Activated T-cell treated with anti-CD3 and anti-CD28 coated beads for 24 hours (primary cell): ENCODE measurements around the gene KCNK1.

Experiments
- DNase-seq: peaks from one replicate; pipeline ENCODE4 v3.0.0-alpha.2; 2020; ENCODE audit warnings: low read depth

KCNK1 gene

DNA sequence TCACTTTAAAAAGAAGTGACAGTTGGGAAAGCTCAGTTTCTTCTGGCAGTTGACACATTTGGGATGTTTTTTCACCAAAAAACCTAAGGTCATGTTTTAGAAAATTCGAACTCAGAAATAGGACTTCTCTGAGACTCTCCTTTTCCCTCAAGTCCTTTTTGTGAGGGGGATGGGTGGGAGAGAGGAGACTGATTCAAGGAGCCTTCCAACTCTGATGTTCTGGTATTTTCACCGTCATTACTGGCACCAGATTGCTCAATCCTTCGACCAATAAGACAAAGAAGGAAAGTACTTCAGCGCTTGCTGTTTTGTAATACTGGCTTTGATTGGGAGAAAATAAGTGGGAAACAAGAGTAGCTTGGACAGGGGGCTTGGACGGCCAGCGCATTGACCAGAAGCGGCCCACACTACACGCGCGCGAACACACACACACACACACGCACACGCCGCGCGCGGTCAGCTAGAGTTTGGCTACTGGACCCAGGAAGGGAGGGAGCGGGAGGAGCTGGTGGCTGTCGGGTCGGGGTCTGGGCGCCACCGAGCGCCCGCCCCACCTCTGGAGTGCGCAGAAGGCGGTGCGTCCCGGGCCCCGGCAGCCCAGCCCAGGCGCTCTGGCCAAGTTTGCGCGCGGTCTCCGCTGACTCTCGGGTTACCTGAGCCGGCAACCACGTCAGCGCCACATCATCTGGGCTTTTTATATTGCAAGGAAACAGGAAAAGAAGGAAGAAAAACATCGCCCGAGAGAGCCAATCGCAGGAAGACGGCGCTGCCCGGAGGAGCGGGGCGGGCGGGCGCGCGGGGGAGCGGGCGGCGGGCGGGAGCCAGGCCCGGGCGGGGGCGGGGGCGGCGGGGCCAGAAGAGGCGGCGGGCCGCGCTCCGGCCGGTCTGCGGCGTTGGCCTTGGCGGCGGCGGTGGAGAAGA lies at the start of gene KCNK1:
Gene KCNK1 (plus strand): TSS at position 855 of the 921 bp plus-strand sequence. CDS start 66 bp downstream, at position 921.
- no peak for DNase-seq

DNA sequence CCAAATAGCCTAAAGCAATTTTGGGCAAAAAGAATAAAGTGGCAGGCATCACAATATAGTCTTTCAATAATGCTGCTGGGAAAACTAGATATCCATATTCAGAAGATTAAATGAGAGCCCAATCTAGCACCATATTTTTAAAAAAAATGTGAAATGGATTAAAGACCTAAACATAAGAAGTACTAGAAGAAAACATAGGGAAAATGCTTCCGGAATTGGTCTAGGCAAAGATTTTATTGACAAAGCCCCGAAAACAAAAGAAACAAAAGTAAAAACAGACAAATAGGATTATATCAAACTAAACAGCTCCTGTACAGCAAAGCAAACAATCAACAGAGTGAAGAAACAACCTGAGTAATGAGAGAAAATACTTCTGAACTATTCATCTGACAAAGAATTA lies 48.6 kb upstream of the KCNK1 start:
- DNase-seq: no peak

DNA sequence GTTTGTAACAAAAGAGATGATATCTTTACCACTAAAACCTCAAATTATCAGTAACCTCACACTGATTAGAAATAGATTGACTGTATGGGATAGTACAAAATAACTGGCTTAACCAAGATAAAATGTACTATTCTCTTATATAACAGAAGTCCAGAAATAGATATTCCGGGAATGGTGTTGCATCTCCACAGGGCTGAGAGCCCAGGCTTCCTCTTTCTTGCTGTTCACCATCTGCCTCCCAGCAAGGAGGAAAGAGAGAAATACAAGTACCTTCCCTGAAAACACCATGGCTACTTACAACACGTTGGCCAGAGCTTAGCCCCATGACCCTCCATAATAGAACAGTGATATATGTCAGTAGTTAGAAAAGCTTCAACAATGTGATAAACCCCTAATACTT lies 47.0 kb upstream of the KCNK1 start:
- no peak for DNase-seq

DNA sequence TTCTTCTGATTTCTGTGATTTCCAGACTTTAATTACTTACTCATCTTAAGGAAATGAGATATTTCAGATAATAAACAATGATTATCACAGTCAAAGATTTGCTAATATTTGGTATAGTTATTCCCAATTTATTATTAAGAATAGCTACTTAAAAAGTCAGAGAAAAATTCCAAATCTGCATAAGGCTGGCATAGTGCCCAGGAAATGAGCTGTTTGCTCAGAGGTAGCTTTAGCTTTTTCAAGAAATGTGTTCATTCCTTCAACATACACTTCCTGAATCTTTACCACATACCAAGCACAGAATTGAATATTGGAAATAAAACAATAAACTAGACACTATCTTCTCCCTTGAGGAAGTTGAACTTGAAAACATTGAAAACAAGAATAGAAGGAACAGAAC lies 44.3 kb upstream of the KCNK1 start:
- no peak for DNase-seq

DNA sequence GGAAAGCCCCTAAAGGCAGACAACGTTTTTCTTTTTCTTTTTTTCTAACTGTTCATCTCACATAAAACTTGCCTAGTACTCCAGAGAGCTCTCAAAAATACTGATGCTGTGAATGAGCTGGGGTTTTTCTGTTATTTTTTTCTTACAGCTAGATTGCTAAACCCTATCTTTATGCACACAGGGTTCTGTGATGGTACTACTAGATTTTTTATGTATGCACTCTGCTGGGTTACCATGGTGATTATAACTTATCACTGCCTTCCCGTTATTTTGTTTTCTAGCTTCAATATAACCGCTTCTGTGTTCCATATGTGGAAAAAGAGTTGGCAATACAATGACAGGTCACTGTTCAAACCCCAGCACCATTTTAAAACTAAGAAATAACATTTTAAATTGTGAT lies 43.7 kb upstream of the KCNK1 start:
- no peak for DNase-seq

DNA sequence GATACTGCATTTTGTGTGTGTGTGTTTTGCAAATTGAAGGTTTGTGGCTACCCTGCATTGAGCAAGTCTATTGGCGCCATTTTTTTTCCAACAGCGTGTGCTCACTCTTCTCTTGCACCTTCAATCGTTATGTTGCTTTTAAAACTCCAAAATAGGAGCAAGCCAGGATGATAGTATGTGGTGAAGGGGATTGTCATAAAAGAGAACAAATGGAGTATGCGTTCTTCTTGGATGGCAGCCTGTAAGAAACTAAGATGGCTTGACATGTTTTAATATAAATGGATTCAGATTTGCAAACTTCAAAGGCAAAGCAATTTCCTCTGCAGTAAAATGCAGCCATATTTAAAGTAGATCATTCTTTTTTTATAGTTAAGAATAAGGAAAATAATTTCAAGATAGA lies 43.2 kb upstream of the KCNK1 start:
- no peak for DNase-seq

DNA sequence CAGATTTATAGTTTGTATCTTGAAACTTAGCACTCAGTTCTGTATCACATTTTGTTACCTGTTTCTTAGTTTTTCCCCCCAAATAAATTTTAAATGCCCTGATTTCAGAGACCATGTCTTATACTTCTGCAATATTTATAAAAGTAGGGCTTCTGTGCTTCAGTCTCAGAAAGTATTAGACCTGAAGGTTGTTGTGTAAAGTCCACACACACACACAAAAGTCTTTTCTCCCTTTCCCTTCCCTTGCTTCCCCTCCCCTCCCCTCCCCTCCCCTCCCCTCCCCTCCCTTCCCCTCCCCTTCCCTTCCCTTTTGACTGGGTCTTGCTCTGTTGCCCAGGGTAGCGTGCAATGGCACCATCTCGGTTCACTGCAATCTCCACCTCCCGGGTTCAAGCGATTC lies 41.0 kb upstream of the KCNK1 start:
- no peak for DNase-seq

DNA sequence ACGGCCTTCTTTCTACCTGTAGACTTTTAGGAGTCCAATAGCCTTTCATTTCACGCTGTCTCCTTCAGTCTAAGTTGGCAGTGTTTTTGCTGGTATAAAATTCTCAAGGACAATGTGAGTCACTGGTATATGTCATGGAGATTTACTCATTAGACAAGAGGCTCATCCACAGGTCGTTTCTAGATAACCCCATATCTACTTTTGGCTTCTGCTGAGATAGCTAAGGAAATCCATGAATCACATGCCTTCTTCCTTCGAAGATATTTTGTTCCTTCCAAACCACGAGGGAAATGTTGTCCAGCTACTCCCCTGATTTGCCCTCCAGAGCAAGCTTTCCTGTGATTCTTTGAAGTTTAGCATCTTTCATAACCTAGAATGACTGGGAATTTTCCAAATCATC lies 38.5 kb upstream of the KCNK1 start:
- DNase-seq: no peak

DNA sequence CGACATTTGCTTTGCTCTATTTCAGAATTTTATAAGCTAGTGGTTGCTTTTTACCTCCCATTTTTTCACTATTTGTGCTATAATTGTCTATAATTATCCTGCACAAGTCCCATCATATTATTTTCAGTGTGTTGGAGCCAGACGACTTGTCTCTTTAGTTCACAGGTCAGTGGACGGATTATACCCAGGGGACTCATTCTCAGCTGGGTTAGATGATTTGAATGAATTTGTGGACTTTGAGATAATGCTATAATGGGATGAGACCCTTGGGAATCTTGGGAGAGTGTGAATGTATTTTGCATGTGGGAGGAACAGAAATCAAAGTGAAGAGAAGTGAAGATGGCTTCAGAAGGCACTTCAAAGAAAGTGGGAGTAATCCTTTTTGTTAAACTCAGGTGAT lies 31.5 kb upstream of the KCNK1 start:
- DNase-seq: no peak

DNA sequence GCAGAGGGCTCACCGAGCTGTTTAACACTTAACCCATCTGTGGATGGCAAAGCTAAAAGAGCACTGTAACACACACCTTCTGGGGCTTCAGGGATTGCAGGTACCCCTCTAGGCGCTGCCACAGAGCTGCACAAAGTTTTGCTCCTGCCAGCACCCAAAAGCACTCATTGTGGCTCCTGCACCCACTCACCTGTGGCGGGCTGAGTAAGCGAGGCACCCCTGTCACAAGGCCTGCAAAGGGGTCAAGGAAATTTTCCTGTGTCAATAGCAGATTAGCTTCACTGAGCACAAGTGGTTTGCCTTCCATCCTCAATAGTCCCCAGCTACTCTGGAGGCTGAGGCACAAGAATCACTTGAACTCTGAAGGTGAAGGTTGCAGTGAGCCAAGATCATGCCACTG lies 29.5 kb upstream of the KCNK1 start:
- no peak for DNase-seq

DNA sequence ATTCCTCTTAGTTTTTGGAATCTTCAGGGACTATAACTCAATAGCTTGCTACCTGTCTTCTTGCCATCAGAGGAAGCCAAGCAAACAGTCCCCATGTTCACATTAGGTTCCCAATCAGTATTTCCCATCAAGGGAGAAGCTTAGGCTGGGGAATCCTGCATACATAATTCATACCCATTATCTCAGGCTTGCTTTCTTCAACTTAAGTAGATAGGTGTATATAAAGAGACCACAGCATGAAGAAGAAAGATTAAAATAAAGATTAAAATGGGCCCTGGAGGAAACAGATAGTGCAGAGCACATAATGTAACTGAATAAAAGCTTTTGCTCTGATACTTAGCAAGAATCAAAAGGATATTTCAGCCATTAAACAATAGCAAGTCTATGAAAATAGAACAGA lies 29.0 kb upstream of the KCNK1 start:
- DNase-seq: no peak

DNA sequence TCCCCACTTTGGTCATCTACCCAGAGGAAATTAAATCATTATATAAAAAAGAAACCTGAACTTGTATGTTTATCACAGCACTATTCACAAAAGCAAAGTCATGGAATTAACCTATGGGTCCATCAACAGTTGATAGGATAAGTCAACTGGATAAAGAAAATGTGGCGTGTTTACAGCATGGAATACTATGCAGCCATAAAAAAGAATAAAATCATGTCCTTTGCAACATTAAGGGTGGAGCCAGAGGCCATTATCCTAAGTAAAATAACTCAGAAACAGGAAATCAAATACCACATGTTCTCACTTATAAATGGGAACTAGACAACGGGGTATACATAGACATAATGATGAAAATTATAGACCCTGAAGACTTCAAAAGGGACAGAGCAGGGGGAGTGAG lies 27.6 kb upstream of the KCNK1 start:
- DNase-seq: no peak

DNA sequence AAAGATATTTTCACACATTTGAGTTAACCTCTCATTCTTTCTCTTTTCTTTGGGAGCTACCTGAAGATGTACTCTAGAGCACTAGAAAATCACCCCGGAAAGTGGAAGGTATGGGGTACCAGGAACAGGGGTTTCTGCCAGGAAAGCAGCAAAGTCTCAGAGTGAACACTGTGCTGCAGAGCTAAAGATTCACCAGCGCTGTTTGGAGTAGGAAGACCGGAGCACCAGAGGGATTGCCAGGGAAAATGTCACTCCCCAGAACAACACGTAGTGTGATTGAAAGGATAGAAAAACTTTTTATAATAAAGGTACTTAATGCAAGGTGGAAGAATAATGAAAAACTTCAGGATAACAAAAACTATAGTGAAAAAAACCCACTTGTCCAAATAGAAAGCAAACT lies 26.7 kb upstream of the KCNK1 start:
- DNase-seq: no peak

DNA sequence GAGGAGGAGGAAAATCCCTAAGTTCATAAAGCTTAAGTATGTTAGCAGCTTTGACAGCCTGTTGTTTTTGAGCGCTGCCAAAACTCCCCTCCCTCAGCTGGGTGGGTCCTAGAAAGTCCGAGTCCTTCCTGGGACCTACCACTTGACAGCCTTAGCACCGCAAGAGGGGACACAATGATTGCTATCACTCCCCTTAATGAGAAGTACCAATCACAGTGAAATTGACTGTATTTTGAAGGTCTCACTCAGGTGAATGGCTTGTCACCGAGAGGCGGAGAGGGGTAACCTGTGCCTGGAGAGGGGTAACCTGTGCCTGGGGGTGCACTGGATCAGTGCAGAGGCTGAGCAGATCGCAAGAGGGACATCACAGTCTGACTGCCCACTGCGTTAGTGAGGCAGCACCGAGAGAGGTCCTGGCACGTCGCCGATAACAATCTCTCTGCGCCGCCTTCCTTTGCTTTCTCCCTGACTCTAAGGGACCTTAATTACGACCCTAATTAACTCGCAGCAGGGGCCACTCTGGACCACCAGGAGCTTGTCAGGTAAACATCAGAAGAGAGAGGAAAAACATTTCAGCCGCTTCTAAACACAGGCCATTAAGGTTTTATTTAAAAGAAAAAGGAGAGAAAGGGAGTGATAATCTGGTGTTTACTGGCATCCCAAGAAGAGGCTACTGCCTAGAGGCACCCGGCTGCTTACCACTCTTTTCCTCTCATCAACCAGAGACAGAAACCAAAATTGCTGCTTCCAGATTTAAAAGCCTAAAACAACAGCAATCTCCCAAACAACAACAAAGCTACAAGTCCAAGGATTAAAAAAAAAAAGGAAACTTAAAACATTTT lies 25.7 kb upstream of the KCNK1 start:
- DNase-seq: no peak

DNA sequence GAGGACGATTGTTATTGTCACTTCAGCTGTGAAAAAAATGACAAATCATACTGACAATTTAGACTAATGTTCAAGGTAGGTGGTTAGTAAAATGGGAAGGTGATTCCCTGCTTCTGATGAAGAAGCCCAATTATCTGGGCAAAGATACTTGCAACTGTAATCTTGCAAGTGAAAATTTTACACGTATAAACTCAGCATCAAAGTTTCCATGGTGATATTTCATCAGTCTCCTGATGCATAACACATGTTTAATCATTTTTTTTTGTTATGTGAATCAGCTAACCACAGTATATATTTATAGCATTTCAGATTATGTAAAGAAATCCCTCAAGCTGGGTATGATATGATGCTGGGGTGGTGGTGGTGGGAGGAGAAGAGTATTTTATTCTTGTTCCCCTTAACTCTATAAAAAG lies 16.4 kb upstream of the KCNK1 start:
- no peak for DNase-seq

DNA sequence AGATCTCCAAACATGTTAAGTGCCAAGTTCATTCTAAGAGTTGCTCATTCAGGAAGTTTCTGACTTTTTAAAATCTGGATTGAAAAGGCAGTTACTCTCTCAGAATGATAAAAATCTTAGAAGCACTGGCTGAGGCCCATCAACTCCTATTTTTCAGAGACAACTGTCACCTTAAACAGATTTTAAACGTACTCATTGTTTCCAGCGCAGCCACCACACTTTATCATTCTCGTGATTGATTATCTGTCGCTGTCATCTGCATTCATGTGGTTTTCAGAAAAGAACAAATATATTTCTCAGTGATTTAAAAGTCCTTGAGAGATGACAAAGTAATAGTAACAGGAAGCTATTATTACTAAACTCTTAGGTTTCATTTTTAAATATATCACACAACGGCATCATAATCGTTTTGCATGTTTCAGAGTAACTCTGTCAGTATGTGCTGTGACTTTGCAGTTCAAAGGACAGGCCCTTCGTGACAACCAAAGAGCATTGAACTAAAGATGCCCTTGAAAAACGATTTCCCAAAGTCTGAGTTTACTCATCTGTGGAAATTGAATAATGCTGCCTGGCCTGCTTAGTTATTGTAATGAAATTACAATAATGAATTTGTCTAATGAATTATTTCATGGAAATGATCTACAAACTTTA lies 14.9 kb upstream of the KCNK1 start:
- DNase-seq: peak; percentile 23

DNA sequence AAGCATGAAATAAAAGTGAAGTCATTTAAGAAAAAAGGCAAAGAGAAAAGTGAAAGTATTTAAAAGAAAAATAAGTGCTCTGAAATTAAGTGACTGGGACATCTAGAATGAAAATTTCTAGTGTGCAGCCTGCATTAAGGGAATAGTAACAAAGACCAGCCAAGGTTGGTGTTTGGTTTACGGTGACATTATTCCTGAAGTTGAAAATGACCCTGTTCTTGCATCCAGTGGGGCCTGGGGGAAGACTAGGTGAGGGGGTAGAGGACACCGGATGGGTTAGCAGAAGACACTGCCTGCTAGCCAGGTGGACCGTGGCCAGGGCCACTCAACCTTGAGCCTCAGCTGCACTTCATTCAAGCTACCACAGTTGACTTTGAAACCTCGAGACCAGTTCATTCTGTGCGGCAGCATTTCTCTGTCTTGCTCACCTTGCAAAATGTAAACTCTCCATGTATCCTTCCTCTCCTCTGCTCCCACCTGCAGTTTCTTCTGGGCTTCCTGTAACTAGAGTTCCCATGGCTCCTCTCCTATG lies 14.3 kb upstream of the KCNK1 start:
- no peak for DNase-seq

DNA sequence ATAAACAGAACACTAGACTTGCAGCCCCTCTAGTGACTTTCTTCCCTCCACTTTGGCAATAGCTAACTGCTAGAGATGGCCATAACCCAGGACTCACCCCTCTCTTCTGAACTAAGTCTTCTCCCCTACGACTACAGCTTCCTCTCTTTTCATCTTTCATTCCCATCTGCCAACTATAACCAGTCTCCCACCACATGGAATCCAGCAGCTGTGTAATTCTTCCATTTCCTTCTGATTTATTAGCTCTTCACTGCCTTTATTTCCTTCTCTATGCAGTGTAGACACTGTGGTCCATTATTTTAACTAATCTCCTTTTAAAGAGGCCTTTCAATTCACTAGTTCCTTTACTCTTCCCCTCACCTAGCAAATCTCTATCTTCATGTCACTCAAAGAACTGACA lies 13.4 kb upstream of the KCNK1 start:
- DNase-seq: no peak

DNA sequence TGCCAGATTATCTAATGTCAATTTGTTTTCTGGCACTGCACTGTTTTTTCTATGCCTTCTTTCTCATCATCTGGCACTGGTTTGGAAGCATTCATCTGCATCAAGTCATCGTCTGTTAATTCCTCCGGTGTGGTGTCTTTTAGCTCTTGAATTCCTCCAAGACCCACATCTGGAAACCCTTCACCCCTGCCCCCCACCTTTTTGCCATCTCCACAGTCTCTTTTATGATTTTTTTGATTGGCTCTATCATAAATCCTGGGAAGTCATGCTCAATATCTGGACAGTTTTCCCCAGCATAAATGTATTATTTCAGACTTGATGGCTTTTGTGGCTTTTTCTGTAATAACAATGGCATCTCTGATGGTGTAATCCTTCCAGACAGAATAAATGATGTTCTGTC lies 10.4 kb upstream of the KCNK1 start:
- no peak for DNase-seq

DNA sequence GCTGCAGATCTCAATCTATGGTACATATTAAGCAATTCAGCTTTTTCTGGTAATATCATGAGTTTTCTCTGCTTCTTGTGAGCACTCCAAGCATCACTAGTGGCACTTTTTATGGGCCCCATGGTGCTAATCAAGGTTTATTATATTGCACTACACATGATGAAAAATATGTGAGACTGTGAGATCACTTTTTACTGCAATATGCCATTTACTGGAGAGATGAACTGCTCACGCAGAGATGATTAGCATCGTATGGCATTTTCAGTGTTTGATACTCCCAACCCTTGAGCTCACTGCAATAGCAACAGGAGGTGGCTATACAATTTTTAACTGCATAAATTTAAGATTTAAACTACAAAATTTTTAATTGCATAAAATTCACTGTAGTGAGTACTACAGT lies 8.7 kb upstream of the KCNK1 start:
- no peak for DNase-seq

DNA sequence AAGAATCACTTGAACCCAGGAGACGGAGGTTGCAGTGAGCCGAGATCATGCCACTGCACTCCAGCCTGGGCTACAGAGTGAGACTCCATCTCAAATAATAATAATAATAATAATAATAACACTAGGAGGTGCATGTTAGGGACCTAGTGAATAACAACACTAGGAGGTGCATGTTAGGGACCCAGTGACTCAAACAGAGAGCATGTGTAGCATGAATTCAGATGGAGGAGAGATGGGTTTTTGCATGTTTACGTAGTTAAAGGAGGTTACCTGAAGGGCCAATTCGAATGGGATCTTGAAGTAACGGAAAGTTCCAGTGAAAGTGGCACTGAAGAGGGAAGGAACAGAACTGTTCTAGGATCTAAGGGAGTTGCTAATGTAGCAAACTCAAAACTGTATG lies 7.1 kb upstream of the KCNK1 start:
- no peak for DNase-seq
